ENCODE results near the gene SULT1E1. TPM values are rescaled to one million over a fixed set of nuclear protein-coding genes. Genes with fewer than 3 reads are reported as not detected.
"Not testable (repeated sequence)": the region's sequence is repeated elsewhere in the genome, so short reads cannot be mapped to it uniquely, and the experiment has no call there.

The SULT1E1 gene
- total RNA-seq, 1 donor from 2014 or later: not detected

DNA sequence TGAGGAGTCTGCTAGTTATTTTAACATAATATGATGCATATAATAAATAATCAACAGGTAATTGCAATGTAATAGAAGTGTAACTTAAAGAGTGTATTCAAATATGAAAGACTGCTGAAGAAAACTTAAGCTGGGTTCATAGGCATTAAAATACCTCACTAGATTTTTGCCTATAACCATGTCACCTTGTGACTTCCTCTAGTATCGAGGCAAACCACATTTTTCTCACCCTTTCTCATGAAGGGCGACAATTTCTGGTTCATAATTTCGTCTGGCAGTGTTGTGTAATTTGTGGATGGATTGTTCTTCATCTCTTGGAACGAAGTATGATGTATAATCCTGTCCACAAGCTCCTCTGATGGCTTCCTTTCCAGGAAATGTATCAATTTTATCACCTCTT, 16.0 kb downstream of the SULT1E1 start:
- intact Hi-C loops (cut with micrococcal nuclease): no loop called here

GRCh38 chr4:69843301-69843700, 16.6 kb downstream of the SULT1E1 start:
- intact Hi-C loops (cut with micrococcal nuclease): no loop called here

- intact Hi-C loops (cut with micrococcal nuclease): no loop called here
Observed at GRCh38 chr4:69838977-69839376, 21.0 kb downstream of the SULT1E1 start.

DNA sequence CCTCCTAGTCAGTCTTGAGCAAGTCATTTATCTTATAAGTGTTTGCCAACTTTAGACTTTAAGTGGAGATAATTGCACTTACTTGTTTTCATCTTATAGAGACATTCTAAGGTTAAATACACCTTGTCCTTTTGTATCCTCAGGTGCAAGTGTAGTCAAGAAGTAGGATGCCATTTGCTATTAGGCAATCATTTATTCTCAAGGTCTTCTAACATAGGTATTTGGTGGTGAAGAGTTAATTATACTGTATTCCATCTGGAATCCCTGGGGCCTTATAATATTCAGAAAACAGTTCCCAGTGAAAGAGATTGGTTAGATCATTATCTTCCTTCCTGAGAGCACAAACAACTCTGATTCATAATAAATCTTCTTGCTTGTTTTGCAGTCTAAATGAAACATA, 23.7 kb downstream of the SULT1E1 start:
- intact Hi-C loops (cut with micrococcal nuclease): no loop called here

DNA sequence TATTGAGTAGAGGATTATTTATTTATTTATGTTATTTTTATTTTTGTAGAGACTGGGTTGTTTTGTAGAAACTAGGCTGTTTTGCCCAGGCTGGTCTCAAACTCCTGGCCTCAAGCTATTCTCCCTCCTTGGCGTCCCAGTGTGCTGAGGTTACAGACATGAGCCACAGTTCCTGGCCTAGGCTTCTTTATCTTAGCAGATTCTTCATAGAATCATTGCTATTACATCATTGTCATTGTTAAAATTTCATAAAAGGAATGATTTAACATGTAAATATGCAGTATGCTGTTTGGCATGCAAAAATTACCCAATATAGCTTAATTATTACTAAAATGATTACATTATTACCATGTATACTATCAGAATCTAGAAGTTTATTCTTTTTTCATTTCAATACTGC, 24.2 kb downstream of the SULT1E1 start:
- intact Hi-C loops (cut with micrococcal nuclease): no loop called here

- intact Hi-C loops (cut with micrococcal nuclease): no loop called here
Observed at GRCh38 chr4:69833251-69833650, 26.7 kb downstream of the SULT1E1 start.

GRCh38 chr4:69832326-69833030, 27.5 kb downstream of the SULT1E1 start:
- intact Hi-C loops (cut with micrococcal nuclease): no loop called here

DNA sequence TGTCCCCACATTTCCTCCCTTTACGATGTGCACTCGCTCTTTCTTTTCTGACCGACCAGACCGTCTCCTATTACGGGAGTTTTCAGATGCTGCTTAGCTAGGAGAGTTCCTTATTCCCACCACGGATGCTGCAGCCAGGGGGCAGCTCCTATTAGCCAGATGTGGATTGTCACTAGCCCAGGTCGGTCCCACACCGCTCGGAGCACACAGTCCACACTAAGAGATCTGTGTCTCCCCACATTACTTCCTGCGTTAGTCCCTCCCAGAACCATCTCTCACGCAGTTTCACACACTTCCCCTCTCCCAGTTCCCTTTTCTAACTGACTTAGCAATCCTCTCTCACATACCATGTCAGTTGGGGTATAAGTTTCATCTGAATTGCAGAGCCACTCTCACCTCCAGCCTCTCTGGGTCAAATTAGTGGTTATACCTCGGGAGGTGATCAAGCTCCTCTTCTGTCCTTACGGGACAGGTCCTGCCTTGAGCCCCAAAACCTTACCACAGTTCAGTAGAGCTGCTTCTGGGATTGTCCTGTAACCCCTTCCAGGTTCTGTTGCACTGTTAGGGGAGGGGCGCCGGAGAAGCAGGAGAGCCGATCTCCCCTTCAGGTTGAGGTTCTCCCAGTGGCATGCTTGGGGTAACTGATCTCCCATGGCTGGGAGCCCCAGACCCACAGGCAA, 28.2 kb downstream of the SULT1E1 start:
- intact Hi-C loops (cut with micrococcal nuclease): no loop called here

DNA sequence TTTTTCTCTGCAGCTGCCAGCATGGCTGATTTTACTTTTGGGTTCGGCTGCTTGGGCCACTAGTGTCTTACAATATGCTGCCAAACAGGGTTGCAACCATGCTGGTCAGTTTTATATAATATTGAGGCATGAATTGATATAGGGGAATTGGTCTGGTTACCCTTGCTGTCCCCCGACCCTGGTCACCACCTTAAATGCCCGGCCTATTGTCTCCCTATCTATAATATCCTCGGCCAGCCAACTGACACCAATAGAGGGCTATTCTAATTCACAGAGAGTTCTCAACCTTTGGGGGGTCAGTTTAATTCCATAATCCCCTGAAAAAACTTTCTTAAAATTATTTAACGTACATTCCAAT, 28.7 kb downstream of the SULT1E1 start:
- intact Hi-C loops (cut with micrococcal nuclease): no loop called here

- intact Hi-C loops (cut with micrococcal nuclease): no loop called here
Observed at GRCh38 chr4:69830560-69831269, 29.2 kb downstream of the SULT1E1 start.

DNA sequence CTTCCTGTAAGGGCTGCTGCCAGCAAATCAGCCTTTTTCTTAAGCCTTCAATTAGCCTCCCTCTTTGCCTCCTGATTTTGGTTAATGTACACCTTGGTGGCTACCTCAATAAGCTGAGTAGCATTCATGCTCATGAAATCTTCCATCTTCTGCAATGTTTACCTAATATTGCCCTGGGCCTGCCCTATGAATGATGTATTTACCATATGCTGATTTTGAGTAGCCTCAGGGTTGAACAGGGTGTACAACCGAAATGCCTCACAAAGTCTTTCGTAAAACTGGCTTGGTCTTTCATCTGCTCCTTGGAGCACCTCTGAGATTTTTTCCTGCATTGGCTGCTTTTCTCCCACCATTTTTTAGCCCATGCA, 29.8 kb downstream of the SULT1E1 start:
- intact Hi-C loops (cut with micrococcal nuclease): no loop called here

GRCh38 chr4:69829678-69830077, 30.3 kb downstream of the SULT1E1 start:
- intact Hi-C loops (cut with micrococcal nuclease): no loop called here

GRCh38 chr4:69828828-69829227, 31.1 kb downstream of the SULT1E1 start:
- intact Hi-C loops (cut with micrococcal nuclease): no loop called here

DNA sequence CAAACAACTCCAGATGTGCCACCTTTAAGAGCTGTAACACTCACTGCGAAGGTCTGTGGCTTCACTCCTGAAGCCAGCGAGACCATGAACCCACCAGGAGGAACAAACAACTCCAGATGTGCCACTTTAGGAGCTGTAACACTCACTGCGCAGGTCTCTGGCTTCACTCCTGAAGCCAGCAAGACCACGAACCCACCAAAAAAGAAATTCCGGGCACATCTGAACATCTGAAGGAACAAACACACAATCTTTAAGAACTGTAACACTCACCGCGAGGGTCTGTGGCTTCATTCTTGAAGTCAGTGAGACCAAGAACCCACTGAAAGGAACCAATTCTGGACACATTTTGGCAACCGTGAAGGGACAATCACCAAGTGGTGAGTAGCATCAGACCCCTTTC, 34.9 kb downstream of the SULT1E1 start:
- intact Hi-C loops (cut with micrococcal nuclease): not testable (repeated sequence)

DNA sequence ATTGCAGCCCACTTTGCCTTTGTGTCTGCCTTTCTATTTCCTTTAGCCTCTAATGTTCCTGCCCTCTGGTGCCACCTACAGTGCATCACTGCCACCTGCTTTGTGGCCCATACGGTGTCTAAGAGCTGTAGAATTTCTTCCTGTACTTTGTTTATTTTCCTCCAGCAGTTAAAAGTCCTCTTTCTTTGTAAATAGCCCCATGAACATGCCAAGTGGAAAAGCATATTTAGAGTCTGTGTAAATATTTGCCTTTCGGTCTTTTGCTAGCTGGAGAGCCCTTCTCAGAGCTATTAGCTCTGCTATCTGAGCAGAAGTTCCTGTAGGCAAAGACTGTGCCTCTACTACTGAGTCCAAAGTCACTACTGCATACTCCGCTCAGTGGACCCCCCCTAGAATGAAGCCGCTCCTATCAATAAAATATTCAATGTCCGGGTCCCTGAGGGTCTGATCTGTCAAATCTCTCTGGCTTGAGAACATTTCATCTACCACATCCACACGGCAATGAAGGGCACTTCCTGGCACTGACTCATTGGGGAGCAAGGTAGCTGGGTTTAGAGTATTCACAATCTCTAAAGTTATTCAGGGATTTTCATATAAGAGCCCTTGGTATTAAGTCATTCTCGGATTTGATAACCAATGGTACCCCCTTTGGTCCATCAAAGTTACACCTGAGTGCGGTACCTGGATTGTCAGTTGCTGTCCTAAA, 36.3 kb downstream of the SULT1E1 start:
- intact Hi-C loops (cut with micrococcal nuclease): loop anchor here (1.0 to 5.0 kb wide), 6 partner anchors 58 to 682 kb away; partner anchors contain the start of gene SULT1B1

- intact Hi-C loops (cut with micrococcal nuclease): loop anchor here (1.0 to 5.0 kb wide), 6 partner anchors 58 to 682 kb away; partner anchors contain the start of gene SULT1B1
Observed at GRCh38 chr4:69823048-69823447, 36.9 kb downstream of the SULT1E1 start.

GRCh38 chr4:69822198-69822597, 37.7 kb downstream of the SULT1E1 start:
- intact Hi-C loops (cut with micrococcal nuclease): loop anchor here (5.0 kb wide), 1 partner anchor 360 kb away; no protein-coding TSS in a partner anchor

GRCh38 chr4:69818060-69818639, 41.8 kb downstream of the SULT1E1 start:
- intact Hi-C loops (cut with micrococcal nuclease): no loop called here

DNA sequence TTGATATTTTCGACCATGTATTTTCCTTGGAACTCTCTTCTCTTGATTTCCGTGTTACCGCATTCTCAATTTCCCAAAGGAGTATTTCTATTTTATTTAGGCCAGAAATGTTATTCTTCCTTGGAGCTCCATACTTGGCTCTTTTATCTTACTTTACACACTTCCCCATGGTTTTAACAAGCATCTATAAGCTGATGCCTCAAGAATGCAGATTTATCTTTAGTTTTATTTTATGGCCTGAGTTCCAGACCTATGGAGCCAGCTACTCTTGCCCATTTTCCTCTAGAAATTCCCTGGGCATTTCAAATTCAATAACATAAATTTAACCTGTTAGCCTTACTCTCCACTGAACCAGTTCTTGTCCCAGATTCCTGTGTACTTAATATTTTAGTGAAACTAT, 43.7 kb downstream of the SULT1E1 start:
- intact Hi-C loops (cut with micrococcal nuclease): no loop called here

GRCh38 chr4:69813628-69814027, 46.3 kb downstream of the SULT1E1 start:
- intact Hi-C loops (cut with micrococcal nuclease): no loop called here

DNA sequence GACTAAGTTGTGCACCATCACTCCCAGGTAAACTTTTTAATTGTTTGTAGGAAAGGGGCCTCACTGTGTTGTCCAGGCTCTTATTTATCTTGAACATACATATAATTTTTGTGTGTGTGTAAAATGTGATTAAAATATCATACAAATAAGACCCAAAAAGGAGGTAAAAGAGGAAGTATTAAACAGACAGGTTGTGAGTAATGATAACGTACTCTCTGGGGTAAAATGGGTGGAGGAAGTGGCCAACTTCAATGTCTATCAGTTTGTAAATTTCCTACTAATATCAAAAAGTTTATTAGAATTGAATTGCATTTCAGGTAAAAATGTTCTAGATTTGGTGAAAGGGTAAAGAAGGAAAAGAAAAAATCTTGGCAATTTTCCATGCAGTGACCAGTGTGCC, 48.8 kb downstream of the SULT1E1 start:
- intact Hi-C loops (cut with micrococcal nuclease): no loop called here

Data from T-helper 1 cell treated with Interleukin-12 subunit alpha and Interleukin-12 subunit beta and Interleukin-4 antibody, amounts not matched to agents 30 ng/mL and 1 ng/mL, for 36 hours (primary cell).